Neural progenitor cell (in vitro differentiated cells): Measurements from ENCODE around the gene SESN3.

ENCODE experiments used
- EZH2 ChIP-seq: fragments of 200-600 bp; sonication (generic); IDR thresholded peaks from 2 replicates; pipeline ENCODE4 v1.6.1; 2017; ENCODE audit warnings: antibody characterized with exemption, mild to moderate bottlenecking, moderate library complexity
- EZH2phosphoT487 ChIP-seq: fragments of 200-600 bp; sonication (generic); IDR thresholded peaks from 2 replicates; pipeline ENCODE4 v1.6.1; 2017; ENCODE audit warnings: antibody characterized with exemption
- TF ChIP-seq, protein P1 (sequence below): fragments of 200-600 bp; sonication (generic); IDR thresholded peaks from 2 replicates; pipeline ENCODE4 v1.5.1; 2017; ENCODE audit warnings: antibody characterized with exemption, mild to moderate bottlenecking

DNA sequence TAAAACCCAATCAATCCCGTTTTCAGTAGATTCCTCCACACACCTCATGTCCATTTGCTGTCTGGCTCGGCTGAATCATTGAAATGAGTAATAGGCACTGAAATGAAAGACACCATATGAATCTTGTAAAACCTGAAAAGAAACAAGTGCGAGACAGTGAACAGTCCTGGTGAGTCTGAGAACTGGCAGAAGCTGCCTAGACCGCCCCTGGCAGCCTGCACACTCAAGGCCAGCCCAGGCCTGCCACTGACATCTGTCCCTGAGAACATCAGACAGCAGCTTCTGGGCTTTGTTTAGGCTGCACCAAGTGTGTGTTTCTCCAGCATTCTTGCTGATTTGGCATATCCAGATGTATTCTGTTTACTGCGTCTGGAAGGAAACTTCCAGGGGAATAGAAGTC, 96.5 kb downstream of the SESN3 start:
- TF ChIP-seq, protein P1, sequence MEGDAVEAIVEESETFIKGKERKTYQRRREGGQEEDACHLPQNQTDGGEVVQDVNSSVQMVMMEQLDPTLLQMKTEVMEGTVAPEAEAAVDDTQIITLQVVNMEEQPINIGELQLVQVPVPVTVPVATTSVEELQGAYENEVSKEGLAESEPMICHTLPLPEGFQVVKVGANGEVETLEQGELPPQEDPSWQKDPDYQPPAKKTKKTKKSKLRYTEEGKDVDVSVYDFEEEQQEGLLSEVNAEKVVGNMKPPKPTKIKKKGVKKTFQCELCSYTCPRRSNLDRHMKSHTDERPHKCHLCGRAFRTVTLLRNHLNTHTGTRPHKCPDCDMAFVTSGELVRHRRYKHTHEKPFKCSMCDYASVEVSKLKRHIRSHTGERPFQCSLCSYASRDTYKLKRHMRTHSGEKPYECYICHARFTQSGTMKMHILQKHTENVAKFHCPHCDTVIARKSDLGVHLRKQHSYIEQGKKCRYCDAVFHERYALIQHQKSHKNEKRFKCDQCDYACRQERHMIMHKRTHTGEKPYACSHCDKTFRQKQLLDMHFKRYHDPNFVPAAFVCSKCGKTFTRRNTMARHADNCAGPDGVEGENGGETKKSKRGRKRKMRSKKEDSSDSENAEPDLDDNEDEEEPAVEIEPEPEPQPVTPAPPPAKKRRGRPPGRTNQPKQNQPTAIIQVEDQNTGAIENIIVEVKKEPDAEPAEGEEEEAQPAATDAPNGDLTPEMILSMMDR = no peak
- no peak for TF ChIP-seq EZH2
- no peak for TF ChIP-seq EZH2phosphoT487
